ENCODE results near the gene CCS. TPM values are rescaled to one million over a fixed set of nuclear protein-coding genes. Genes with fewer than 3 reads are reported as not detected.

The CCS gene
- total and polyA plus RNA-seq, 9 of the 15 experiments (the other 6 are each of a cell fraction or from before 2014, with no cell fraction given): 1.1 to 46.6 (median 26.8) TPM

DNA sequence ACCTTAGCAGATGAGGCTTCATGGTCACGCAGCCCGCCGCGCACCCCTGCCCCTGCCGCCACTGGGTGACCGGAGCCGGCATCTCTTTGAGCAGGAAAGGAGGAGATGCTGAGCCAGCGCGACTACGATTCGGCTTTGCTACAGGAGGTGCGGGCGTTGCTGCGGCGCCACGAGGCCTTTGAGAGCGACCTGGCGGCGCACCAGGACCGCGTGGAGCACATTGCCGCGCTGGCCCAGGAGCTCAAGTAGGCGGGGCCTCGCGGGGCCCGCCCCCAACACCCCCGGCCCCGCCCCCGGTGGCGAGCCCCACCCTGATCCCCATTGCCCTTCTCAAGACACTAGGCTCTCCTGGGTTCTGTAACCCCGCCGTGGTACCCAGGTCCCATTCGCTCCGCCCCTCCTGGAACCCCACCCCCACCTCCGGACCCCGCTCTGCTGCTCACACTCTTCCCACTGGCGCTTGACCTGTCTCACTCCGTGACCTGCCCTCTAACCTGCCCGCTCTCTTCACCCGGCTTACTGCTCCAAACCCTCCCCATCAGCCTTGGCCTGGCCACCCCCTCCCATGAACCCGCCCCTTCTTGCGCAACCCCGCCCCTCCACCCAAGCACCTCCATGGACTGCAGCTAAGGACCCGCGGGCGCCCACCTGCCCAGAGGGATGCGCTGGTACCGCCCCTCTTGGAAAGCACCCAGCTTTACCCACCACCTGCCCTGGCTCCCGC lies 33.7 kb upstream of the CCS start (continued):
- TF ChIP-seq, protein P1, sequence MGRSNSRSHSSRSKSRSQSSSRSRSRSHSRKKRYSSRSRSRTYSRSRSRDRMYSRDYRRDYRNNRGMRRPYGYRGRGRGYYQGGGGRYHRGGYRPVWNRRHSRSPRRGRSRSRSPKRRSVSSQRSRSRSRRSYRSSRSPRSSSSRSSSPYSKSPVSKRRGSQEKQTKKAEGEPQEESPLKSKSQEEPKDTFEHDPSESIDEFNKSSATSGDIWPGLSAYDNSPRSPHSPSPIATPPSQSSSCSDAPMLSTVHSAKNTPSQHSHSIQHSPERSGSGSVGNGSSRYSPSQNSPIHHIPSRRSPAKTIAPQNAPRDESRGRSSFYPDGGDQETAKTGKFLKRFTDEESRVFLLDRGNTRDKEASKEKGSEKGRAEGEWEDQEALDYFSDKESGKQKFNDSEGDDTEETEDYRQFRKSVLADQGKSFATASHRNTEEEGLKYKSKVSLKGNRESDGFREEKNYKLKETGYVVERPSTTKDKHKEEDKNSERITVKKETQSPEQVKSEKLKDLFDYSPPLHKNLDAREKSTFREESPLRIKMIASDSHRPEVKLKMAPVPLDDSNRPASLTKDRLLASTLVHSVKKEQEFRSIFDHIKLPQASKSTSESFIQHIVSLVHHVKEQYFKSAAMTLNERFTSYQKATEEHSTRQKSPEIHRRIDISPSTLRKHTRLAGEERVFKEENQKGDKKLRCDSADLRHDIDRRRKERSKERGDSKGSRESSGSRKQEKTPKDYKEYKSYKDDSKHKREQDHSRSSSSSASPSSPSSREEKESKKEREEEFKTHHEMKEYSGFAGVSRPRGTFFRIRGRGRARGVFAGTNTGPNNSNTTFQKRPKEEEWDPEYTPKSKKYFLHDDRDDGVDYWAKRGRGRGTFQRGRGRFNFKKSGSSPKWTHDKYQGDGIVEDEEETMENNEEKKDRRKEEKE (IDR thresholded peaks at IDR 0.05; ENCODE audit: borderline replicate concordance in 1 of 2, control insufficient read depth in 1 of 2, low read depth in 2 of 2, low read length in 1 of 2): no peak
- TF ChIP-seq, protein P2, sequence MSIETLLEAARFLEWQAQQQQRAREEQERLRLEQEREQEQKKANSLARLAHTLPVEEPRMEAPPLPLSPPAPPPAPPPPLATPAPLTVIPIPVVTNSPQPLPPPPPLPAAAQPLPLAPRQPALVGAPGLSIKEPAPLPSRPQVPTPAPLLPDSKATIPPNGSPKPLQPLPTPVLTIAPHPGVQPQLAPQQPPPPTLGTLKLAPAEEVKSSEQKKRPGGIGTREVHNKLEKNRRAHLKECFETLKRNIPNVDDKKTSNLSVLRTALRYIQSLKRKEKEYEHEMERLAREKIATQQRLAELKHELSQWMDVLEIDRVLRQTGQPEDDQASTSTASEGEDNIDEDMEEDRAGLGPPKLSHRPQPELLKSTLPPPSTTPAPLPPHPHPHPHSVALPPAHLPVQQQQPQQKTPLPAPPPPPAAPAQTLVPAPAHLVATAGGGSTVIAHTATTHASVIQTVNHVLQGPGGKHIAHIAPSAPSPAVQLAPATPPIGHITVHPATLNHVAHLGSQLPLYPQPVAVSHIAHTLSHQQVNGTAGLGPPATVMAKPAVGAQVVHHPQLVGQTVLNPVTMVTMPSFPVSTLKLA (conservative IDR thresholded peaks at IDR 0.05): peak in 1 of 2 experiments; percentile 58; a peak in 1 of 4 replicates
- TF ChIP-seq ZNF143 (CRISPR knock-in tag; IDR thresholded peaks at IDR 0.05) (peak; percentile 48; the same call in 1 of the 2 replicates), TEAD4 (IDR thresholded peaks at IDR 0.05; ENCODE audit: low read length) (no peak), TEAD4 (CRISPR knock-in tag; IDR thresholded peaks at IDR 0.05; ENCODE audit: borderline replicate concordance) (peak; percentile 87; the same call in 1 of the 2 replicates), BRCA1 (IDR thresholded peaks at IDR 0.05) (no peak), BRCA1 (CRISPR knock-in tag; IDR thresholded peaks at IDR 0.05) (0 out of 2 replicates have a peak, but pooled peaks have one; percentile 55), RBFOX2 (IDR thresholded peaks at IDR 0.05; ENCODE audit: low read depth, low read length) (peak; percentile 62), NFIC (IDR thresholded peaks at IDR 0.05) (peak; percentile 86), FIP1L1 (IDR thresholded peaks at IDR 0.05; ENCODE audit: low read depth, low read length, poor library complexity, severe bottlenecking) (peak; percentile 32), POLR2AphosphoS2 (IDR thresholded peaks at IDR 0.05; ENCODE audit: low read length) (no peak), ZNF354B (CRISPR knock-in tag; IDR thresholded peaks at IDR 0.05) (no peak), PHF20 (IDR thresholded peaks at IDR 0.05; ENCODE audit: partially characterized antibody) (peak; percentile 56), STAG1 (CRISPR knock-in tag; IDR thresholded peaks at IDR 0.05; ENCODE audit: borderline replicate concordance) (0 out of 2 replicates have a peak, but pooled peaks have one; percentile 25), EP400 (IDR thresholded peaks at IDR 0.05) (peak; percentile 84; the same call in 1 of the 2 replicates), CXXC5 (CRISPR knock-in tag; IDR thresholded peaks at IDR 0.05) (peak; percentile 47)
- TF ChIP-seq, protein P3, sequence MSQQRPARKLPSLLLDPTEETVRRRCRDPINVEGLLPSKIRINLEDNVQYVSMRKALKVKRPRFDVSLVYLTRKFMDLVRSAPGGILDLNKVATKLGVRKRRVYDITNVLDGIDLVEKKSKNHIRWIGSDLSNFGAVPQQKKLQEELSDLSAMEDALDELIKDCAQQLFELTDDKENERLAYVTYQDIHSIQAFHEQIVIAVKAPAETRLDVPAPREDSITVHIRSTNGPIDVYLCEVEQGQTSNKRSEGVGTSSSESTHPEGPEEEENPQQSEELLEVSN (IDR thresholded peaks at IDR 0.05; ENCODE audit: borderline replicate concordance in 1 of 2, extremely low read depth in 1 of 2, insufficient read depth in 1 of 2, insufficient read length in 1 of 2, low read depth in 1 of 2, low read length in 1 of 2, poor library complexity in 1 of 2, severe bottlenecking in 1 of 2): peak; percentile 99 to 100
- TF ChIP-seq, protein P4, sequence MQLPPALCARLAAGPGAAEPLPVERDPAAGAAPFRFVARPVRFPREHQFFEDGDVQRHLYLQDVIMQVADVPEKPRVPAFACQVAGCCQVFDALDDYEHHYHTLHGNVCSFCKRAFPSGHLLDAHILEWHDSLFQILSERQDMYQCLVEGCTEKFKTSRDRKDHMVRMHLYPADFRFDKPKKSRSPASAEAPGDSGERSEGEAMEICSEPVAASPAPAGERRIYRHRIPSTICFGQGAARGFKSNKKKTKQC (CRISPR knock-in tag; IDR thresholded peaks at IDR 0.05): peak; percentile 74; the same call in 1 of the 2 replicates
- TF ChIP-seq, protein P5, sequence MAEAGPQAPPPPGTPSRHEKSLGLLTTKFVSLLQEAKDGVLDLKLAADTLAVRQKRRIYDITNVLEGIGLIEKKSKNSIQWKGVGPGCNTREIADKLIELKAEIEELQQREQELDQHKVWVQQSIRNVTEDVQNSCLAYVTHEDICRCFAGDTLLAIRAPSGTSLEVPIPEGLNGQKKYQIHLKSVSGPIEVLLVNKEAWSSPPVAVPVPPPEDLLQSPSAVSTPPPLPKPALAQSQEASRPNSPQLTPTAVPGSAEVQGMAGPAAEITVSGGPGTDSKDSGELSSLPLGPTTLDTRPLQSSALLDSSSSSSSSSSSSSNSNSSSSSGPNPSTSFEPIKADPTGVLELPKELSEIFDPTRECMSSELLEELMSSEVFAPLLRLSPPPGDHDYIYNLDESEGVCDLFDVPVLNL (CRISPR knock-in tag; IDR thresholded peaks at IDR 0.05; ENCODE audit: low read depth): 0 out of 2 replicates have a peak, but pooled peaks have one; percentile 51
